ENCODE data around the gene DRC3.

Gene DRC3

DNA sequence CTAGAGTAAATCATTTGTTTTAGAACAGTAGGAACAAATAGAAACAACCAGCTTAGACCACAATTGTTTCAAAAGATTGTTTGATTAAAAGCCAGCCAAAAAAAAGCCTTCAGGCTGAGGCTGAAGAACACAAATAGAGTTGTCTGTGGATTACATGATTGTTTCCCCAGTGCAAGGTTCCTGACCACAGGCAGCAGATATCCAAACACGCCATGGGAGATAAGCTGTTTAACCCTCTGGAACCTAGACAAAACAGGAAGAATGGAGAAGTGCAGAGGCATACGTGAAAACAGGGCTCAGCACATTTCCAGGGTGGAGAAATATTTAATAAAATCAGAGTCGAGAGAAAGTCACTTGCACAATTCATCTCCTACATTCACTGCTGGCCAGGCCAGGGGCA, 45.3 kb downstream of the DRC3 start:
- DNase-seq (ENCODE audit: low read depth): peak; percentile 49
- no peak overlapping the region for H3K4me3 ChIP-seq (ENCODE audit: low read length)
- TF ChIP-seq CTCF (conservative IDR thresholded peaks at IDR 0.05; ENCODE audit: low read depth, low read length): no peak

GRCh38 chr17:18018411-18018921, 45.8 kb downstream of the DRC3 start:
- no peak for TF ChIP-seq CTCF (conservative IDR thresholded peaks at IDR 0.05; ENCODE audit: low read depth, low read length)
- no peak overlapping the region for H3K4me3 ChIP-seq (ENCODE audit: low read length)
- no peak for DNase-seq (ENCODE audit: low read depth)

GRCh38 chr17:18019838-18020154, 47.1 kb downstream of the DRC3 start:
- TF ChIP-seq CTCF (conservative IDR thresholded peaks at IDR 0.05; ENCODE audit: low read depth, low read length): no peak
- H3K4me3 ChIP-seq (ENCODE audit: low read length): no peak overlapping the region
- no peak for DNase-seq (ENCODE audit: low read depth)

DNA sequence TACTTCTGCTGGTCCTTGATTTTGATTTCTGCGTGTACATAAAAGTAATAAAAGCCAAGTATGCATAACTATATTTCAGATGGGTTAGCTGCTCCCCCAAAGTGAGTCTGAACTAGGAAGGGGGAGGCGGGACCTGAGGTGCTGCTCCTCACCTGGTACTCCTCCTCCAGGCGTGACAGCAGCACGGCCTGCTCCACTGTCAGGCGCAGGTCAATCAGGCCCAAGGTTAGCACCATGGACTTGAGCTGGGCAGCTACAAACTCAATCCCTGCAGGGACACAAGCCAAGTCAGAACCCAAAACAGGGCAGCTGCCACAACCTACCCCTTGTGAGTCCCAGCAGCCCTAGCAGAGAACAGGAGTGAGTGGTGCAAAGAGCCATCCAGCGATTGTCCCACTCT, 48.3 kb downstream of the DRC3 start:
- DNase-seq (ENCODE audit: low read depth): no peak
- no peak overlapping the region for H3K4me3 ChIP-seq (ENCODE audit: low read length)
- no peak for TF ChIP-seq CTCF (conservative IDR thresholded peaks at IDR 0.05; ENCODE audit: low read depth, low read length)

DNA sequence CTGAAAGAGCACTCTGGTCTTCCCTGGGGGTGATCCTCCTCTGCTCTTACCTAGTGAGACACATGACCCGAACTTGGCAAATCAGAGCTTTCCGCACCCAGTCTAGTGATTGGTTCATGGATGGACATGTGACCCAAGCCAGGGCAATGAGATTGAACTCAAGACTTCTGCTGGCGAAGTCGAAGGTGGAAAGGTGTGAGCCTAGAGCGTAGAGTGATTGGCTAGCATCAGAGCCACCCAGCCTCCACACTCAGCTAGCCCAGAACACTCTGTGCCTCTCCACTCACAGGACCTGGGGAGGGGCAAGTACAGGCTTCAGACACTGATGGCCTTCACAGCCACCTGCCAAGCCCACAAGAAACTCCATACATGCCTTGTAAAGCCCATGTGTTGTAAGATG, 48.7 kb downstream of the DRC3 start:
- H3K4me3 ChIP-seq (ENCODE audit: low read length): no peak overlapping the region
- TF ChIP-seq CTCF (conservative IDR thresholded peaks at IDR 0.05; ENCODE audit: low read depth, low read length): no peak

GRCh38 chr17:18025241-18025944, 52.7 kb downstream of the DRC3 start:
- DNase-seq (ENCODE audit: low read depth): no peak
- no peak overlapping the region for H3K4me3 ChIP-seq (ENCODE audit: low read length)
- no peak for TF ChIP-seq CTCF (conservative IDR thresholded peaks at IDR 0.05; ENCODE audit: low read depth, low read length)

More for the DNA sequence above, 48.7 kb downstream of the DRC3 start:
- no peak for DNase-seq (ENCODE audit: low read depth)
